ENCODE measurements around the gene COX7C. TPM values are rescaled to one million over a fixed set of nuclear protein-coding genes. Genes with fewer than 3 reads are reported as not detected.

Gene COX7C
- total and polyA plus RNA-seq, 9 of the 15 experiments (the other 6 are each of a cell fraction or from before 2014, with no cell fraction given) = 576 to 1,783 (median 996) TPM

- TF ChIP-seq SIRT6 (IDR thresholded peaks at IDR 0.05; ENCODE audit: low read depth, low read length) = no peak
- TF ChIP-seq ZNF3 (CRISPR knock-in tag; IDR thresholded peaks at IDR 0.05) = no peak
- TF ChIP-seq MTA2 (IDR thresholded peaks at IDR 0.05; ENCODE audit: low read depth) = no peak
- TF ChIP-seq, protein P1, sequence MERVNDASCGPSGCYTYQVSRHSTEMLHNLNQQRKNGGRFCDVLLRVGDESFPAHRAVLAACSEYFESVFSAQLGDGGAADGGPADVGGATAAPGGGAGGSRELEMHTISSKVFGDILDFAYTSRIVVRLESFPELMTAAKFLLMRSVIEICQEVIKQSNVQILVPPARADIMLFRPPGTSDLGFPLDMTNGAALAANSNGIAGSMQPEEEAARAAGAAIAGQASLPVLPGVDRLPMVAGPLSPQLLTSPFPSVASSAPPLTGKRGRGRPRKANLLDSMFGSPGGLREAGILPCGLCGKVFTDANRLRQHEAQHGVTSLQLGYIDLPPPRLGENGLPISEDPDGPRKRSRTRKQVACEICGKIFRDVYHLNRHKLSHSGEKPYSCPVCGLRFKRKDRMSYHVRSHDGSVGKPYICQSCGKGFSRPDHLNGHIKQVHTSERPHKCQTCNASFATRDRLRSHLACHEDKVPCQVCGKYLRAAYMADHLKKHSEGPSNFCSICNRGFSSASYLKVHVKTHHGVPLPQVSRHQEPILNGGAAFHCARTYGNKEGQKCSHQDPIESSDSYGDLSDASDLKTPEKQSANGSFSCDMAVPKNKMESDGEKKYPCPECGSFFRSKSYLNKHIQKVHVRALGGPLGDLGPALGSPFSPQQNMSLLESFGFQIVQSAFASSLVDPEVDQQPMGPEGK (CRISPR knock-in tag; IDR thresholded peaks at IDR 0.05; ENCODE audit: borderline replicate concordance) = no peak
- TF ChIP-seq ZNF197 (CRISPR knock-in tag; IDR thresholded peaks at IDR 0.05; ENCODE audit: low read depth) = peak; percentile 94
- TF ChIP-seq, protein P2, sequence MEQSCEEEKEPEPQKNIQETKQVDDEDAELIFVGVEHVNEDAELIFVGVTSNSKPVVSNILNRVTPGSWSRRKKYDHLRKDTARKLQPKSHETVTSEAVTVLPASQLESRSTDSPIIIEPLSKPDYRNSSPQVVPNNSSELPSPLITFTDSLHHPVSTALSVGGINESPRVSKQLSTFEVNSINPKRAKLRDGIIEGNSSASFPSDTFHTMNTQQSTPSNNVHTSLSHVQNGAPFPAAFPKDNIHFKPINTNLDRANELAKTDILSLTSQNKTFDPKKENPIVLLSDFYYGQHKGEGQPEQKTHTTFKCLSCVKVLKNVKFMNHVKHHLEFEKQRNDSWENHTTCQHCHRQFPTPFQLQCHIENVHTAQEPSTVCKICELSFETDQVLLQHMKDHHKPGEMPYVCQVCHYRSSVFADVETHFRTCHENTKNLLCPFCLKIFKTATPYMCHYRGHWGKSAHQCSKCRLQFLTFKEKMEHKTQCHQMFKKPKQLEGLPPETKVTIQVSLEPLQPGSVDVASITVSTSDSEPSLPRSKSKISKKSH (CRISPR knock-in tag; IDR thresholded peaks at IDR 0.05) = no peak
- TF ChIP-seq SFPQ (IDR thresholded peaks at IDR 0.05; ENCODE audit: low read depth, low read length) = no peak
- no peak for TF ChIP-seq NCOA1 (IDR thresholded peaks at IDR 0.05; ENCODE audit: low read depth)
- no peak for TF ChIP-seq ZNF449 (CRISPR knock-in tag; IDR thresholded peaks at IDR 0.05)
- TF ChIP-seq KDM2B (CRISPR knock-in tag; IDR thresholded peaks at IDR 0.05) = no peak
- TF ChIP-seq SP1 (CRISPR knock-in tag; IDR thresholded peaks at IDR 0.05) = peak; percentile 76
- TF ChIP-seq TBP (optimal IDR thresholded peaks at IDR 0.05; ENCODE audit: low read depth, low read length) = peak; percentile 89
- TF ChIP-seq, protein P3, sequence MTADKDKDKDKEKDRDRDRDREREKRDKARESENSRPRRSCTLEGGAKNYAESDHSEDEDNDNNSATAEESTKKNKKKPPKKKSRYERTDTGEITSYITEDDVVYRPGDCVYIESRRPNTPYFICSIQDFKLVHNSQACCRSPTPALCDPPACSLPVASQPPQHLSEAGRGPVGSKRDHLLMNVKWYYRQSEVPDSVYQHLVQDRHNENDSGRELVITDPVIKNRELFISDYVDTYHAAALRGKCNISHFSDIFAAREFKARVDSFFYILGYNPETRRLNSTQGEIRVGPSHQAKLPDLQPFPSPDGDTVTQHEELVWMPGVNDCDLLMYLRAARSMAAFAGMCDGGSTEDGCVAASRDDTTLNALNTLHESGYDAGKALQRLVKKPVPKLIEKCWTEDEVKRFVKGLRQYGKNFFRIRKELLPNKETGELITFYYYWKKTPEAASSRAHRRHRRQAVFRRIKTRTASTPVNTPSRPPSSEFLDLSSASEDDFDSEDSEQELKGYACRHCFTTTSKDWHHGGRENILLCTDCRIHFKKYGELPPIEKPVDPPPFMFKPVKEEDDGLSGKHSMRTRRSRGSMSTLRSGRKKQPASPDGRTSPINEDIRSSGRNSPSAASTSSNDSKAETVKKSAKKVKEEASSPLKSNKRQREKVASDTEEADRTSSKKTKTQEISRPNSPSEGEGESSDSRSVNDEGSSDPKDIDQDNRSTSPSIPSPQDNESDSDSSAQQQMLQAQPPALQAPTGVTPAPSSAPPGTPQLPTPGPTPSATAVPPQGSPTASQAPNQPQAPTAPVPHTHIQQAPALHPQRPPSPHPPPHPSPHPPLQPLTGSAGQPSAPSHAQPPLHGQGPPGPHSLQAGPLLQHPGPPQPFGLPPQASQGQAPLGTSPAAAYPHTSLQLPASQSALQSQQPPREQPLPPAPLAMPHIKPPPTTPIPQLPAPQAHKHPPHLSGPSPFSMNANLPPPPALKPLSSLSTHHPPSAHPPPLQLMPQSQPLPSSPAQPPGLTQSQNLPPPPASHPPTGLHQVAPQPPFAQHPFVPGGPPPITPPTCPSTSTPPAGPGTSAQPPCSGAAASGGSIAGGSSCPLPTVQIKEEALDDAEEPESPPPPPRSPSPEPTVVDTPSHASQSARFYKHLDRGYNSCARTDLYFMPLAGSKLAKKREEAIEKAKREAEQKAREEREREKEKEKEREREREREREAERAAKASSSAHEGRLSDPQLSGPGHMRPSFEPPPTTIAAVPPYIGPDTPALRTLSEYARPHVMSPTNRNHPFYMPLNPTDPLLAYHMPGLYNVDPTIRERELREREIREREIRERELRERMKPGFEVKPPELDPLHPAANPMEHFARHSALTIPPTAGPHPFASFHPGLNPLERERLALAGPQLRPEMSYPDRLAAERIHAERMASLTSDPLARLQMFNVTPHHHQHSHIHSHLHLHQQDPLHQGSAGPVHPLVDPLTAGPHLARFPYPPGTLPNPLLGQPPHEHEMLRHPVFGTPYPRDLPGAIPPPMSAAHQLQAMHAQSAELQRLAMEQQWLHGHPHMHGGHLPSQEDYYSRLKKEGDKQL (CRISPR knock-in tag; IDR thresholded peaks at IDR 0.05; ENCODE audit: borderline replicate concordance) = no peak
- no peak for TF ChIP-seq DACH1 (IDR thresholded peaks at IDR 0.05; ENCODE audit: partially characterized antibody)
Measured at GRCh38 chr5:86617756-86618576, at the start of gene COX7C (continued).
